GM19043 (cell line): ENCODE data around the gene CATSPERZ.

ENCODE experiments used
- ATAC-seq: cut with Tn5 transposase; IDR thresholded peaks from one replicate; pipeline ENCODE4 v1.9.1; 2021; ENCODE audit warnings: low read depth; ENCODE audit not compliant: unreplicated experiment

The CATSPERZ gene, protein sequence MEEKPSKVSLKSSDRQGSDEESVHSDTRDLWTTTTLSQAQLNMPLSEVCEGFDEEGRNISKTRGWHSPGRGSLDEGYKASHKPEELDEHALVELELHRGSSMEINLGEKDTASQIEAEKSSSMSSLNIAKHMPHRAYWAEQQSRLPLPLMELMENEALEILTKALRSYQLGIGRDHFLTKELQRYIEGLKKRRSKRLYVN

DNA sequence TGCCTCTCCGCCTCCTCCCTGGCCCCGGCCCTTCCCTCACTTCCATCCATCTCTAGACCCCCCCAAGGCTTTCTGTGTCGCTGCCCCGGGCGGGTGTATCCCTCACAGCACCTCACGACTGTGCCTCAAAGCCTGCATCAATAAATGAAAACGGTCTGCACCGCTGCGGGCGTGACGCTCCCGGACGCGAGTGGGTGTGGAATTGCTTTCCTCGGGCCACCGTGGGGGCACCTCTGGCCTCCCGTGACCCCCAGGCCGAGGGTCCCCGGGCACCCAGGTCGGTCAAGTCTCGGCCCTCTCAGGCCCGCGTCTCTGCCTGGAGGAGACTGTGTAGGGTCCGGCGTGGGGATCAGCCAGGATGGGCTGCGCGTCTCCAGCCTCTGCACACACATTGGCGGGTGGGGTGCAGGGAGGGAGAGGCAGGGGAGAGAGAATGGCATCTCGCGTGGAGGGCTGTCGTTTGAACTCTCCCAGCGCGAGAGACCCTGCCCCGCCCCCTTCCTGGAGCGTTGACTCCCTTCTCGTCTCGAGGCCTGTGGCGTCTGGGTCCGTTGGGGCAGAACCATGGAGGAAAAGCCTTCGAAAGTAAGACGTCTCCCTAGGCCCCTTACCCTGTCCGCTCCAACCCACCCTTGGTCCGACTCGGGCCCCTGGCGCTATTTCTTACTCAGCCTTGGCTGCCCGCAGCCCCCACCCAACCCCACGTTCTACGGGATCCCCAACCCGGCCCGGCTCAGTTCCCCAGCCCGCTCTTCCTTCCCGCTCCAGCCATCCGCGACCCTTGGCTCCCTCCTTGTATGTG lies at the start of gene CATSPERZ:
CATSPERZ (plus strand) TSS at position 512 of the 802 bp plus-strand sequence; CDS start at position 565, 53 bp downstream.
- ATAC-seq: no peak

DNA sequence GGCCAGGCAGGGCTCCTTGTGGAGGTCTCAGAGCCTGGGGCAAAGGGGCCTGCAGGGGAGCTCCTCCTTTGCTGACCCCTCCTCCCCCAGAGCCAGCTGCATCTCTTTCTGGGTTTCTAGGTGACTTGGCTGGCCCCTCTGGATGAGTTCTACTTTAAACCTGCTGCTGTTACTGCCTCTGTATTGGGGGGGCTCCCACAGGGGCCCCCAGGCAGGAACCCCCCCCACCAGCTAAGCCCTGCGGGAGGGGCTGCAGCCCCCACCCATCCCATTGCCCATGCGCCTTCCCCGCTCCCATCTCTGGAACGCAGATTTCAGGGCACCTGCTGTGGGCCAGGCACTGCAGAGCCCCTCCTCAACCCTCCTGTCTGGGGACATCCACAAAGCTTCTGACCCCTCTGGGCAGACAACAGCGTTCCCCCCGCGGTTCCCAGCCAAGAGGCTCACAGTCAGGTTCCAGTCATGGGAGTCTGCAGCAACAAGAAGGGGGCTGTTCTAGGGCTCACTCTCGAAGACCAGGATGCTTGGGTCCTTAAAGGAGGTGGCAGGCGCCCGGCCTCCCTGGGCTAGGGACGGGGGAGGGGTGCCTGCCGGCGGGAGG lies 49.6 kb upstream of the CATSPERZ start:
- ATAC-seq: no peak

DNA sequence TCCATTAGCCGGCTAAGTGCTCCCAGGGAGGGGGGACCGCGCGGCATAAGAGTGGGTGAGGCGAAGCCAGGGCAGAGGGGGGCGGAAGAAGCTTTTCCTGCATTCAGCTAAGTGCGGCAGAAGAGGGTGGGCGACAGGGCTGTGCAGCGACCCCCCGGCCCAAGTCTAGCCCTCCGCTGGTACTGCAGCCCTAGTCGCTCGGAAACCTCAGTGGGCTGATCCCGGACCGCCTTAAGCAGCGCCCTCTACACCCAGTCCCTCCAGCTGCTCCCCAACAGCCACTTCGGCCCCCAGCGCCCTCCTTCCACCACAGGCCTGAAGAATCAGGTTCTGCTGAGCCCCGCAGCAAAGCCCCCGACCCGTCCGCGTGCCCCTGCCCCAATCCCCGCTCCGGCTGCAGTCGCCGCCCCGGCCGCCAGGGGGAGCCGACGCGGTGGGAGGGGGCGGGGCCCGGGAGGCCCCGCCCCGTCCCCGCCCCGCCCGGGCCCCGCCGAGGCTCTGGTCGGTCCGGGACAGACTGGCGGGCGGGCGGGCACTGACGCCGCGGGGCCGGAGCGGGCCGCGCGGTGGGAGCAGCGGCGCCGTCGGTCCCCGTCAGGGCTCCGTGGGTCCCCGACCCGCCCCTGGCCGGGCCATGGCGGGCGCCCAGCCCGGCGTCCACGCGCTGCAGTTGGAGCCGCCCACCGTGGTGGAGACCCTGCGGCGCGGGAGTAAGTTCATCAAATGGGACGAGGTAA lies 49.0 kb upstream of the CATSPERZ start, which contains the start of gene PLCB3:
PLCB3 (plus strand) TSS at position 515 of the 737 bp plus-strand sequence; CDS start at position 635, 120 bp downstream.
- no peak for ATAC-seq

DNA sequence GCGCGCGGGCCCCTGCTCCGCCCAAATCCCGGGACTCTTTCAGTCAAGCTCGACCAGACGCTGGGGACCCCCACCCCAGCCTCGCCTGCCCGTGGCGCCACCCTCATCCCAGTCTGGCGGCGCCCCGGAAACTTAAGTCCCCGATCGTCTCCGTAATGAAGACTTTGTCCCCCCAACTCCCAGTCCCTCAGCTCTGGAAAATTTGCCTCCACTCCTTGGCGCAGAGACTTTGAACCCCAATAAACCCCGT lies 48.5 kb upstream of the CATSPERZ start:
- no peak for ATAC-seq

DNA sequence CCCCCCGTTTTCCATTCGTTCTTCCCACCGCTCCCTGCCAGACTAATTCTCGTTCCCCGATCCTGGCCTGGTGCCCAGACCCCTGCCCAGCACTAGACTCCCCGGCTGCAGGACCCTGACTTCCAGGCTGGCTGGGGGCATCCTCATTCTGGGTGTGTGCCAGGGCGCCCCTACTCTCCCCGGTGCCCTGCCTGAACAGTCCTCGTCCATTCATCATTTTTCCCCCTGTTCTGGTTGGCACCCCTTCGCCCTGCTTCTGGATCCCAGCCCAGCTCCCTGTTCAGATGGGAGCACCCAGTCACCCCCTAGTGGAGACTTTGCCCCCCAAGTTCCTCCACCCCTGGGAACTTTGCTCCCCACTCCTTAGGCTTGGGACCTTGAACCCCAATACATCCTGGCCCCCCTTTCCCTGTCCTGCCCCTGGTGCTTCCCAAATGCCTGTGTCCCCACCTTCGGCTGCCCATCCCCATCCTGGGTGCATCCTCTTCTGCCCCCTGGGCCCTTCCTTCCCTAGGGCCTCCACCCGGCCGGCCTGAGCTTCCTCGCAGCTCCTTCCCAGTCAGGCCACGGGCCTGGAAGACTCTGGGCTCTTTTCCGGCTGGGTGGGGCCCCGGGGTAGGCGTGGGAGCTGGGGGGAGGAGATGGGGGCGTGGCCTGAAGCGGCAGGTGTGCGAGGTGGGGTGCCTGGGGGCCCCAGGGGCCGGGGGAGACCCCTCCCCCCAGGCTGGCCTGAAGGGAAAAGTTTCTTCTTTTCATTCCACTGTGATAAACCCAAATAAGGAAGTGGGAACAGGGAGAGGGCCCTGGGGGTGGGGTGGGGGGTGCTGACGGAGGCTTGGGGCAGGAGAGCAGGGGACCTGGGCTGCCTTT lies 47.9 kb upstream of the CATSPERZ start:
- no peak for ATAC-seq

DNA sequence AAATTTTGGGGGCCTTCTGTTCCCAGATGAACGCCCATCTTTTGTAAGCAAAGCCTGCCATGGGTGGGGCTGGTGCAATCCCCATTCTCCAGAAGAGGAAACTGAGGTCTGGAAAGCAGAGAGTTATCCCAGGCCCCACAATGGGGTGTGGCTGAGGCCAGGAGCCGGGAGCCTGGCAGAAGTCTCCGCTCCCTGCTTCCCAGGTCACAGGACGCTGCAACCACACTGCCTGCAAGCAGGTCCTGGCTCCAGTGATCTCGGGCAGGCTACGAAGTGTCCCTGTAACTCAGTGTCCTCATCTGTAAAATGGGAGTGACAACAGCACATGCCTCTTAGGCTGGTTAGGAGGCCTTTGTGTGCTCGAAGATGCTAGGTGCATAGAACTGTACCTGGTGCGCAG lies 47.1 kb upstream of the CATSPERZ start:
- ATAC-seq: no peak

DNA sequence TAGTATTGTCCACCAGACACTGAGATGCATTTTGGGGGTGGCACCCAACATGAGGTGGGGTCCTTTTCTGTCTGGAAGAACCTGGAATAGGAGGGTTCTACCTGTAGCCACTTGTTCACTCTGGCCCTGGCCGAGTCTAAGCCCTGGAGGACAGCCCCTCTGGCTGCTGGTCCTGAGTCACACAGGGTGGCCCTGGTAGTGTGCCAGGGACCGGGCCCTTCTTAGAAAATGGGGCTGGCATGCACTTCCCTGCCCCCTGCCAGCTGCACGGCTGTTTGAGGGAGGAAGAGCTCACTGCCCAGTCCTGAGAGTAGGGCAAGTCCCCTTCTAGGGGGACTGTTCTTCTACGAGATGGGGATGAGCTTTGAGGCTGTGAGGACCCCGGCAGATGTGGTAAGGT lies 46.7 kb upstream of the CATSPERZ start:
- no peak for ATAC-seq

DNA sequence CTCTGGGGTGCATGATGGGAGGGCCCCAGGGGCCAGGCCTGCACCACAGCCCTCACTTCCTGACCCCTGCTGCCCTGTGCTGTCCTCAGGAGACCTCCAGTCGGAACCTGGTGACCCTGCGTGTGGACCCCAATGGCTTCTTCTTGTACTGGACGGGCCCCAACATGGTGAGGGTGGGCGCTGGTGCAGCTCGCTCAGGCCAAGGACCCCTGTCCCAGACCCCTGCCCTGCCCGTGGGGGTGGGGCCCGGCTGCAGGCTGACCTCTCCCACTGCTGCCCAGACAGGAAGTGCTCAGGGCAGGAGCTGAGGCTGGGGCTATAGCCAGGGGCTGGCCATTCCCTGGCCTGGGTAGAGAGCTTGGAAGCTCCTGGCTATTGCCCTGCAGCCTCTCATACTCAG lies 45.8 kb upstream of the CATSPERZ start:
- no peak for ATAC-seq

DNA sequence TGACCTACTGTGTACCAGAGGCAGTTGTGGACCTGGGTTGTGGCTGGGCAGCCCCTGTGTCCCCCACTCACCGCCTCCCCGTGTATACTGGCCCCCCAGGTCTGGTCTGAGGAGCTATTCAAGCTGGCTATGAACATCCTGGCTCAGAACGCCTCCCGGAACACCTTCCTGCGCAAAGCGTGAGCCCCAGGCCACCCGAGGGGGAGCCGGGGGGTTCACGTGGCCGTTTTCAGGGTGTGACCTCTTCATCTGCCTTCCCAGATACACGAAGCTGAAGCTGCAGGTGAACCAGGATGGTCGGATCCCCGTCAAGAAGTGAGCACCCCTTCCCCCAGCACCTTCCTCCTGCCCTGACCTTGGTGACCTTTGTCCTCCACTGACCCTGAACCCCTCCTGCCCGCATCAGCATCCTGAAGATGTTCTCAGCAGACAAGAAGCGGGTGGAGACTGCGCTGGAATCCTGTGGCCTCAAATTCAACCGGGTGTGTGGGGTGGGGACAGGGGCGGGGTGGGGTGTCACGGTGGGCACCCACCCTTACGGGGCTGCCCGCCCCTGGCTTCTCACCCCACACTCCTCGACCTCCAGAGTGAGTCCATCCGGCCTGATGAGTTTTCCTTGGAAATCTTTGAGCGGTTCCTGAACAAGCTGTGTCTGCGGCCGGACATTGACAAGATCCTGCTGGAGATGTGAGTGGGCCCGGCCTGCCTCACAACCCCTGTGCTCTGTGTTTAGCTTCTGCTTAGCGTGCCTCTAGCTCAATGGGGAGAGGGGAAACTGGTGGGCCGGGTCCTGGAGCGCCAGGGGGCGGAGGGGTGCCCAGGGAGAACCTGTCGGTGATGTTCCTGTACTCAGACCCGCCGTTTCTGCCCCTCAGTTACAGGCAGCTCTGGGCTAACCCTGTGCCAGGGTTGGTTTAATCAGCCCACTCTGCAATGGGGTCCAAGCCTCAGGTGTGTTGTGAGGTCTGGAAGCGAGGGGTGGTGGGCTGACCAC lies 44.7 kb upstream of the CATSPERZ start:
- ATAC-seq: no peak

DNA sequence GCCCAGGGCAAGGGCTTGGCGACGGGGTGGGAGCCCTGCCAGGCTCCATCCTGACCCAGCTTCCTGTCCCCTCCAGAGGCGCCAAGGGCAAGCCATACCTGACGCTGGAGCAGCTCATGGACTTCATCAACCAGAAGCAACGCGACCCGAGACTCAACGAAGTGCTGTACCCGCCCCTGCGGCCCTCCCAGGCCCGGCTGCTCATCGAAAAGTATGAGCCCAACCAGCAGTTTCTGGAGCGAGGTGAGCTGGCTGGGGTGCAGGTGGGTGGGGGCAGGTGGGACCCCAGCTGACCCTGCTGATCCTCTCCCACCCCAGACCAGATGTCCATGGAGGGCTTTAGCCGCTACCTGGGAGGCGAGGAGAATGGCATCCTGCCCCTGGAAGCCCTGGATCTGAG lies 43.9 kb upstream of the CATSPERZ start:
- no peak for ATAC-seq

DNA sequence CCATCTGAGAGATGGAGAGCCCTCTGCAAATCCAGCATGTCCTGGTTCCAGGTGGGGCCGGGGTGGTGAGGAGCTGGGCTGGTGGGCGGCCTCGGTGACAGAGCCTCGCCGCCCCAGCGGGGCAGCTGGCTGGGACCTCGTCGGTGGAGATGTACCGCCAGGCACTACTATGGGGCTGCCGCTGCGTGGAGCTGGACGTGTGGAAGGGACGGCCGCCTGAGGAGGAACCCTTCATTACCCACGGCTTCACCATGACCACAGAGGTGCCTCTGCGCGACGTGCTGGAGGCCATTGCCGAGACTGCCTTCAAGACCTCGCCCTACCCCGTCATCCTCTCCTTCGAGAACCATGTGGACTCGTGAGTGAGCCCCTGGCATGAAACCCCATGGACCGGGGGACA lies 41.8 kb upstream of the CATSPERZ start:
- ATAC-seq: no peak

DNA sequence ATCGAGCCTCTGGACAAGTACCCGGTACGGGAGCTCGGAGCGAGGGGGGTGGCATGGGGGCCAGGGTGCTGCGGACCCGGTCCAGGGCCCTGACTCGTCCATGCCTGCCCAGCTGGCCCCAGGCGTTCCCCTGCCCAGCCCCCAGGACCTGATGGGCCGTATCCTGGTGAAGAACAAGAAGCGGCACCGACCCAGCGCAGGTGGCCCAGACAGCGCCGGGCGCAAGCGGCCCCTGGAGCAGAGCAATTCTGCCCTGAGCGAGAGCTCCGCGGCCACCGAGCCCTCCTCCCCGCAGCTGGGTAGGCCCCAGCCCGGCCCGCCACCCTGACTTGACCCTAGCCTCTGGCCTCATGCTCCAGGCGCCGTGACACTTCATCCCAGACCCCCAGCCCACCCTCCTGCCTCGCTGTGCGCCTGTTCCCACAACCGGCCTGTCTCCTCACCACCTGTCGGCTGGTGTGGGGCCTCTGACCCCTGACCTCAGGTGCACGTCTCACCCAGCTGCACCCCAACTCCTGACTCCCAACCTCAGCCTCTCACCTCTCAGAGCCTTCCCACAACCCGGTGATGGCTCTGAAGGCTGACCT lies 41.1 kb upstream of the CATSPERZ start:
- ATAC-seq: no peak

DNA sequence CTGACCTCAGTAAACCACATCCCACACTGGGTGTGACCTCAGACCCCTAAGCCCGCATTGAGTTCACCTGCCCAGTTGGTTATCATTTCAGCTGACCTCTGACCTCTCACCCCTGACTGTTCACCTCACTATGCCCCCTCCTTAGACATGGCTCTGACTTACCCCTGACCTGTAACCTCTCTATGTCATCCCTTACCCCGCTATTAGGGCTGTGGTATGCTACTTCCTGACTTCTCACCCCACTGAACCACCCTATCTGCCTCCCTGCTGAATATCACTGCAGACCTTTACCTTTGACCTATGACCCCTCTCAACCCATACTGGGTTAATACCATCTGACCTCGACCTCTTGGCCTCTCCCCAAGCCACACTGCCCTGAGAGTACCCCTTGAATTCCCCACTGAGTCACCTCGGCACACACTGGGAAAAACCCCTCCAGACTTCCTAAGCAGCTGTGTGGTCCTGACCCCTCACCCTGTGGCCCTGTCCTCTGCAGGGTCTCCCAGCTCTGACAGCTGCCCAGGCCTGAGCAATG lies 40.6 kb upstream of the CATSPERZ start:
- no peak for ATAC-seq

DNA sequence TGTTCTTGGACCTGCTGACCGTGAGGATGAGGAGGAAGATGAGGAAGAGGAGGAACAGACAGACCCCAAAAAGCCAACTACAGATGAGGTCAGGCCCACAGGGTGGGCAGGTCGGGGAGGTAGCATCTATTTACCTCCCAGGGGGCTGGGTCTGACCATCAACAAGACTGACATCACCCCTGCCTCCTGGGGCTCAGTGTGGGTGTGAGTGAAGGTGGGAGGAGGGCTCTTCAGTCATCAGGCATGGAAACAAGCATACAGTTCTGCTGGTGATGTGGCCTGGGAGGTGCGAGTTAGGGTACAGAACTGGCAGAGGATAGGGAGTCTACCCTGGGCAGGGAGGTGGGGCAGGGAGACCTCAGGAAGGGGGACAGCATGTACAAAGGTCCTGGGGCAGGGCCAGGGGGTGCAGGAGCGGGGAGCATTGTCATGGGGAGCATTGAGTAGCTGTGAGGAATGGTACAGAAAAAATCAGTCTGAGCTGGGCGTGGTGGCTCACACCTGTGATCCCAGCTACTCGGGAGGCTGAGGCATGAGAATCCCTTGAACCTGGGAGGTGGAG lies 39.9 kb upstream of the CATSPERZ start:
- ATAC-seq: no peak

DNA sequence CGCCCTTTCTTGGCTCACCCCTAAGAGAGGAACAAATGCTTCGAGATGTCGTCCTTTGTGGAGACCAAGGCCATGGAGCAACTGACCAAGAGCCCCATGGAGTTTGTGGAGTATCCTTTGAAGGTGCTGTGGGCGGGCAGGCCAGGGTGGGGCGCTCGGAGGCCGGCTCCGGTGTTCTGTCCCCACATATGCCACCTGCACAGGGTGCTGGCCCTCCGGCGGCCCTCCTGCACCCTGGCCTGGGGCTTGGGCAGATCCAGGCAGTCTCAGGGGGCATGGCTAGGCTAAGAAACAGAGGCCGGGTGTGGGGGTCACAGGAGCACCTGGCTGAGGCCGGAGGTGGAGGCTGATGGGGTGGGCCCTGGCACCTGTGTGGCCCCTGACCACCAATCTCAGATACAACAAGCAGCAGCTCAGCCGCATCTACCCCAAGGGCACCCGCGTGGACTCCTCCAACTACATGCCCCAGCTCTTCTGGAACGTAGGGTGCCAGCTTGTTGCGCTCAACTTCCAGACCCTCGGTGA lies 38.5 kb upstream of the CATSPERZ start:
- ATAC-seq: no peak

DNA sequence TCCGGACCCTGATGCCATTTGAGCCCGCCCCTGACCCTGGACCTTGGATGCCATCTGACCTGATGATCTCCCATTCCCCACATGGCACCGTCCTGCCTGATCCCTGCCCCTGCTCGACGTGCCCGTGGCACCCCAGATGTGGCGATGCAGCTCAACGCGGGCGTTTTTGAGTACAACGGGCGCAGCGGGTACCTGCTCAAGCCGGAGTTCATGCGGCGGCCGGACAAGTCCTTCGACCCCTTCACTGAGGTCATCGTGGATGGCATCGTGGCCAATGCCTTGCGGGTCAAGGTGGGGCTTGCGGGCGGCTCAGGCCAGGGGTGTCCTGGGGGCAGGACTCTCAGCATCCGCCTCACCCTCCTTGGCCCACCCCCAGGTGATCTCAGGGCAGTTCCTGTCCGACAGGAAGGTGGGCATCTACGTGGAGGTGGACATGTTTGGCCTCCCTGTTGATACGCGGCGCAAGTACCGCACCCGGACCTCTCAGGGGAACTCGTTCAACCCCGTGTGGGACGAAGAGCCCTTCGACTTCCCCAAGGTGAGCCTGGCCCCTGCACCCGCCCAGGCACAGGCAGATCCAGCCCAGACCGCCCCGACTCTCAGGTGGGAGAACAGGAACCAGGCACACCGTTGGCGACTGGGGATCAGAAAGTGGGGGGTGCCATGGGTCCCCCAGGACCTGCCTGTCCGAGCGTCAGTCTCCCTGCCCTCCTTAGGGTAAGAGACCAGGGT lies 37.7 kb upstream of the CATSPERZ start:
- no peak for ATAC-seq
